Measurements from ENCODE around the gene C20orf96. TPM values are rescaled to one million over a fixed set of nuclear protein-coding genes. Genes with fewer than 3 reads are reported as not detected.

Gene C20orf96
- total and polyA plus RNA-seq, 2 donors: 1.2 to 4.3 TPM

DNA sequence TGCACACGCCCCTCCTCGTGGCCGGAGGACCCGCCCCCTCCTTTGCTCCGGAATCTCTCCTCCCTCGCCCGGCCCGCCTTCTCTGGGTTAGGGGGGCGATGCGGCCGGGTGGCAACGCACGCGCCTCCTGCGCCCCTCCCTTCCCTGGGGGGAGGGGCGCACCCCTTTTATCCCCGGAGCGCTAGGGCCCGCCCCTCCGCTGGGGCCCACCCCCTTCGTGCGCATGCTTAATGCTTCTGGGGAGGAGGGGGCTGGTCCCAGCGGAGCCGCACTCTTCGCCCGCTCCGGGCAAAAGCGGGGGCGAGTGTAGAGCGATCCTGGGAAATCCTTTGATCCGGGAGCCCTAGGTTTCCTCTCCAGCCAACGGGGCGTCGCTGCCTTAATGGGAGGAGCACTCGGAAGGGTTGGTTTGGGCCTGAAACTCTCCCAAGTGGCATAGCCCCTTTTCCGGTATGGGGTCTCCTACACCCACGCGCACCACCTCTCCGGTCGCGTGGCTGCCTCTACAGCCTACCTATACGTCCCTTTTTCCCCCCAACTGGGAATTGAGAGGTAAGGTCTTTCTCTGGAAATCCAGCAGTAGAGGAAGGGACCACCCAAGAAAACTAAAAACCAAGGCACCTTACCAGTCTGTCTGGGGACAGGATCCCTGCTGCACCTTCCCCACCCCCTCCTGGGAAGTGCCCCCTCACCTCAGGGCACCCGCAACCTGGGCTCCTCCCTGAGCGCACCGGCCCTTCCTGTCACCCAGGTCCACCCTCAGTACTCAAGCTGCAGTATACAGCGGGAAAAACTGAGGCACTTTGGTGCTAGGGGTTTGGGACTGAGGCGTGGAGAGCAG, 36.9 kb upstream of the C20orf96 start:
- H3K4me3 ChIP-seq (ENCODE audit: low read length in 2 of 2): peak overlapping the region; percentile 54 to 78
- H3K36me3 ChIP-seq (ENCODE audit: control insufficient read depth in 2 of 2, insufficient read depth in 2 of 2, low read length in 1 of 2): no peaks in the 10 kb centered on the region
- DNase-seq (ENCODE audit: low read depth in 6 of 9, low spot score in 9 of 9): peak in 8 of 9 donors; percentile 79 to 97 (median 92)
- no peaks in the 10 kb centered on the region for H3K9me3 ChIP-seq (ENCODE audit: control insufficient read depth in 2 of 2, insufficient read depth in 1 of 2, low read length in 1 of 2)
- H3K27me3 ChIP-seq (ENCODE audit: control insufficient read depth in 2 of 2, insufficient read depth in 1 of 2, low read length in 1 of 2): peaks cover 0 to 3% of the 10 kb centered on the region in 2 donors
- peak overlapping the region; percentile 39 to 61 for H3K27ac ChIP-seq (ENCODE audit: low read depth in 1 of 2, low read length in 1 of 2)
- peaks cover 9 to 44% of the 10 kb centered on the region in 2 donors for H3K4me1 ChIP-seq (ENCODE audit: control insufficient read depth in 2 of 2, insufficient read depth in 2 of 2, low read length in 2 of 2)
- 8% methylated on average over 47 of the region's 47 CpGs for WGBS

DNA sequence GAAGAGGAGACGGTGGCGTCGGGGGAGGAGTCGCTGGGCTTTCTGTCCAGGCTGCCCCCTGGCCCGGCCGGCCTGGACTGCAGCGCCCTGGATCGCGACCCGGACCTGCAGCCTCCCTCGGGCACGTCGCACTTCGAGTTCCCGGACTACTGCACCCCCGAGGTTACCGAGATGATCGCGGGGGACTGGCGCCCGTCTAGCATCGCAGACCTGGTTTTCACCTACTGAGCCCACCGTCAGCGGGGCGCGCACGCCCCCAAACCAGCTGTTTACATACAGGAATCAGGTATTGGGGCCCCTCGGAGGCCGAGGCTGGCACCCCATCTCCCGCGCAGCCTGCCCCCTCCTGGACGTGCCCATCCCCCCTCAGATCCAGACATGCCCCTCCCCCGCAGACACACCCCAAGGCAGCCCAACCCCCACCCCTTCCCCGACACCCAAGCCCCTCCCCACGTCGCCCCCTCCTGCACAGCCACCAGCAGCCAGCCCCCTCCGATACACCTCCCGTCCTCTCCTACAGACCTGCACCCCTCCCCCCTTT, 36.2 kb upstream of the C20orf96 start:
- DNase-seq (ENCODE audit: low read depth in 6 of 9, low spot score in 9 of 9): no peak
- Histone ChIP-seq H3K27ac (ENCODE audit: low read depth in 1 of 2, low read length in 1 of 2) (peak overlapping the region; percentile 84 to 96), H3K36me3 (ENCODE audit: control insufficient read depth in 2 of 2, insufficient read depth in 2 of 2, low read length in 1 of 2) (no peaks in the 10 kb centered on the region), H3K4me3 (ENCODE audit: low read length in 2 of 2) (peak overlapping the region; percentile 54 to 78), H3K27me3 (ENCODE audit: control insufficient read depth in 2 of 2, insufficient read depth in 1 of 2, low read length in 1 of 2) (peaks cover 0 to 3% of the 10 kb centered on the region in 2 donors), H3K4me1 (ENCODE audit: control insufficient read depth in 2 of 2, insufficient read depth in 2 of 2, low read length in 2 of 2) (peaks cover 9 to 44% of the 10 kb centered on the region in 2 donors), H3K9me3 (ENCODE audit: control insufficient read depth in 2 of 2, insufficient read depth in 1 of 2, low read length in 1 of 2) (no peaks in the 10 kb centered on the region)
- WGBS: 1% methylated on average over 38 of the region's 38 CpGs

DNA sequence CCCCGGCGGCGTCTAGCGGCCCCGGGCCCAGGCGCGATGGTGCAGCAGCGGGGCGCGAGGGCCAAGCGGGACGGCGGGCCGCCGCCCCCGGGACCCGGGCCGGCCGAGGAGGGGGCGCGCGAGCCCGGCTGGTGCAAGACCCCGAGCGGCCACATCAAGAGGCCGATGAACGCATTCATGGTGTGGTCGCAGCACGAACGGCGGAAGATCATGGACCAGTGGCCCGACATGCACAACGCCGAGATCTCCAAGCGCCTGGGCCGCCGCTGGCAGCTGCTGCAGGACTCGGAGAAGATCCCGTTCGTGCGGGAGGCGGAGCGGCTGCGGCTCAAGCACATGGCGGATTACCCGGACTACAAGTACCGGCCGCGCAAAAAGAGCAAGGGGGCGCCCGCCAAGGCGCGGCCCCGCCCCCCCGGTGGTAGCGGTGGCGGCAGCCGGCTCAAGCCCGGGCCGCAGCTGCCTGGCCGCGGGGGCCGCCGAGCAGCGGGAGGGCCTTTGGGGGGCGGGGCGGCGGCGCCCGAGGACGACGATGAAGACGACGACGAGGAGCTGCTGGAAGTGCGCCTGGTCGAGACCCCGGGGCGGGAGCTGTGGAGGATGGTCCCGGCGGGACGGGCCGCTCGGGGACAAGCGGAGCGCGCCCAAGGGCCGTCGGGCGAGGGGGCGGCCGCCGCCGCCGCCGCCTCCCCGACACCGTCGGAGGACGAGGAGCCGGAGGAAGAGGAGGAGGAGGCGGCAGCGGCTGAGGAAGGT, 35.5 kb upstream of the C20orf96 start:
- WGBS: under 1% methylated on average over 103 of the region's 103 CpGs
- H3K27ac ChIP-seq (ENCODE audit: low read depth in 1 of 2, low read length in 1 of 2): peak overlapping the region; percentile 84 to 96
- H3K4me1 ChIP-seq (ENCODE audit: control insufficient read depth in 2 of 2, insufficient read depth in 2 of 2, low read length in 2 of 2): peaks cover 9 to 44% of the 10 kb centered on the region in 2 donors
- H3K9me3 ChIP-seq (ENCODE audit: control insufficient read depth in 2 of 2, insufficient read depth in 1 of 2, low read length in 1 of 2): no peaks in the 10 kb centered on the region
- H3K27me3 ChIP-seq (ENCODE audit: control insufficient read depth in 2 of 2, insufficient read depth in 1 of 2, low read length in 1 of 2): peaks cover 0 to 3% of the 10 kb centered on the region in 2 donors
- H3K4me3 ChIP-seq (ENCODE audit: low read length in 2 of 2): peak overlapping the region; percentile 54 to 78
- no peaks in the 10 kb centered on the region for H3K36me3 ChIP-seq (ENCODE audit: control insufficient read depth in 2 of 2, insufficient read depth in 2 of 2, low read length in 1 of 2)
- DNase-seq (ENCODE audit: low read depth in 6 of 9, low spot score in 9 of 9): peak in 3 of 9 donors; percentile 38 to 66 (median 53)

DNA sequence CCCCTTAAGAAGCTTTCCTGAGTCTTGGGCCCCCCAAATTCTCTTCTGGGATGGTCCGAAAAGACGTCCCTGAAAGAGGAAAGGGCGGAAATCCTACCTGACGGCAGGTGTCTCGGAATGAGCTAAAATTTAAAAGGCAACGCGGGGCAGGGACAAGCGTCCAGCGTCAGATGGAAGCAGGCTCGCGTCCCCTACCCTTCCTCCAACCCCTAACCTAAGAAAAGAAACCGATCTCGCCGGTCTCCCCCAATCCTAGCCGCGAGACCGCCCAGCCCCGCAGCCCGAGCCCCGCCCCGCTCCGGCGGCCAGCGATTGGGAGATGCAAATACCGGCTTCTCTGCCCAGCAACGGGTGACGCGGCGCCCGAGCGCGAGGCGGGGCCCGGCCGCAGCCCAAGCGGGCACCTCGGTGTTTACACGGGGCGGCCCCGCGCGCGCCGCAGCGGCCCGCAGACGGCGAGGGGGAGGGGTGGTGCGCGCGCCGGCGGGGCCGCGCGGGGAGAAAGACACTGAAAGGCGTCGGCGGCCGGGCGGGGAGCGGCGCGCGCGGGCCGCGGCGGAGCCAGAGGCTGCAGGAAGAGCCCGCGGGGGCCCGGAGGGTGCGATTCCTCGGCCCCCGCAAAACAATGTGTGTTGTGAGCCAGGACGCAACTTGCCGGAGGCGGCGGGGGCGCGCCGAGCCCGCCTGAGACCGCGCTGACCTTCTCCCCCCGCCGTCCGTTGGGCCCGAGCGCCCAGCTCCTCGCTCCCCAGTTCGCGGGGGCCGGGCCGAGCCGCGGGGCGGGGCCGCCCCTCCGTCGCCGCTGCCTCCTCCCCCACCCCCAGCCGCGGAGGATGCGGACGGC, 34.7 kb upstream of the C20orf96 start, which contains the start of gene SOX12:
Gene SOX12, plus strand, starts transcription at position 508 of the 844 bp plus-strand sequence. CDS start 373 bp downstream, outside the sequence.
- no peaks in the 10 kb centered on the region for H3K9me3 ChIP-seq (ENCODE audit: control insufficient read depth in 2 of 2, insufficient read depth in 1 of 2, low read length in 1 of 2)
- H3K36me3 ChIP-seq (ENCODE audit: control insufficient read depth in 2 of 2, insufficient read depth in 2 of 2, low read length in 1 of 2): no peaks in the 10 kb centered on the region
- H3K4me1 ChIP-seq (ENCODE audit: control insufficient read depth in 2 of 2, insufficient read depth in 2 of 2, low read length in 2 of 2): peaks cover 7 to 42% of the 10 kb centered on the region in 2 donors
- peaks cover 0 to 3% of the 10 kb centered on the region in 2 donors for H3K27me3 ChIP-seq (ENCODE audit: control insufficient read depth in 2 of 2, insufficient read depth in 1 of 2, low read length in 1 of 2)
- peak in 8 of 9 donors; percentile 82 to 94 (median 91) for DNase-seq (ENCODE audit: low read depth in 6 of 9, low spot score in 9 of 9)
- under 1% methylated on average over 106 of the region's 106 CpGs for WGBS
- peak within 1 kb of the TSS; percentile 68 to 78 for H3K4me3 ChIP-seq (ENCODE audit: low read length in 2 of 2)
- peak within 1 kb of the TSS; percentile 93 to 96 for H3K27ac ChIP-seq (ENCODE audit: low read depth in 1 of 2, low read length in 1 of 2)

DNA sequence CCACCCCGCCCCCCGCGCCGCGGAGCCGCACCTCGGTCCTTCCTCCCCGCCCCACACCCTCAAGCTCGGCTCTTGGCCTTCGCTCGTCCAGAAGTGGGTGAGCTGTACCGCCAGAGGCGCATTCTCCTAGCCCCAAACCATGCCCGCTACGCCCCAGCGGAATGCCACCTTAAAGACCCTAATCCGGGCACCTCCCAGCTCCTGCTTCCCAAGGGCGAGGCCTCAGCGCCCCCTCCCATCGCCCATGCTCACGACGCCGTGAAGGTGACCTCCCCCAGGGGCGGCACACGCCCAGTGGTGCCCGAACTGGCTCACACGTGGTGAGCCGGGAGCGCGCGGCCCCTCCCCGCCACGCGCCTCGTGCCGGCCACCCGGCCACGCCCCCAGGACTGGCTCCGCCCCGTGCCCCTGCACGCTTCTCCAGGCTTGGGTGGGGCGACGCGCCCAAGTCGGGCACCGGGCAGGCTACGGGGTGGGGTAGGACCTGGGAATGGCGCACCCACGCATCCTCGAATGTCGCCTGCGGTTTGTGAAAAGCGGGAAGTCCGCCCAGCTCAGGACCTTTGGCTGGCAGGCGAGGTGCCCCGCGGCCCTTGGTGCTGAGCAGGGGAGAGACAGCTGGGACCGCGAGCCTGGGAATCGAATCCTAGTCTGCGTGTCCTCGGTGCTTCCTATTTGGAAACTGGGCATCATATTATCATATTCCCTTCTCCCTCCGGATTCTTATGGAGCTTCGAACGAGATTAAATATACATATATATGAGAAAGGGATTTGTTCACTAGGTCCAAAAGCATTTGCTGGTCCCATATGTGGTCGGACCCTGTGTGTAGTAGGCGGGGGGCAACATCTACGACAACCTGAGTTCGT, 33.9 kb upstream of the C20orf96 start:
- WGBS: under 1% methylated on average over 69 of the region's 69 CpGs
- DNase-seq (ENCODE audit: low read depth in 6 of 9, low spot score in 9 of 9): peak in 7 of 9 donors; percentile 71 to 92 (median 86)
- Histone ChIP-seq H3K27ac (ENCODE audit: low read depth in 1 of 2, low read length in 1 of 2) (peak overlapping the region; percentile 93 to 96), H3K27me3 (ENCODE audit: control insufficient read depth in 2 of 2, insufficient read depth in 1 of 2, low read length in 1 of 2) (peaks cover 0 to 3% of the 10 kb centered on the region in 2 donors), H3K4me3 (ENCODE audit: low read length in 2 of 2) (peak overlapping the region; percentile 68 to 78), H3K4me1 (ENCODE audit: control insufficient read depth in 2 of 2, insufficient read depth in 2 of 2, low read length in 2 of 2) (peaks cover 7 to 38% of the 10 kb centered on the region in 2 donors), H3K36me3 (ENCODE audit: control insufficient read depth in 2 of 2, insufficient read depth in 2 of 2, low read length in 1 of 2) (no peaks in the 10 kb centered on the region), H3K9me3 (ENCODE audit: control insufficient read depth in 2 of 2, insufficient read depth in 1 of 2, low read length in 1 of 2) (no peaks in the 10 kb centered on the region)

DNA sequence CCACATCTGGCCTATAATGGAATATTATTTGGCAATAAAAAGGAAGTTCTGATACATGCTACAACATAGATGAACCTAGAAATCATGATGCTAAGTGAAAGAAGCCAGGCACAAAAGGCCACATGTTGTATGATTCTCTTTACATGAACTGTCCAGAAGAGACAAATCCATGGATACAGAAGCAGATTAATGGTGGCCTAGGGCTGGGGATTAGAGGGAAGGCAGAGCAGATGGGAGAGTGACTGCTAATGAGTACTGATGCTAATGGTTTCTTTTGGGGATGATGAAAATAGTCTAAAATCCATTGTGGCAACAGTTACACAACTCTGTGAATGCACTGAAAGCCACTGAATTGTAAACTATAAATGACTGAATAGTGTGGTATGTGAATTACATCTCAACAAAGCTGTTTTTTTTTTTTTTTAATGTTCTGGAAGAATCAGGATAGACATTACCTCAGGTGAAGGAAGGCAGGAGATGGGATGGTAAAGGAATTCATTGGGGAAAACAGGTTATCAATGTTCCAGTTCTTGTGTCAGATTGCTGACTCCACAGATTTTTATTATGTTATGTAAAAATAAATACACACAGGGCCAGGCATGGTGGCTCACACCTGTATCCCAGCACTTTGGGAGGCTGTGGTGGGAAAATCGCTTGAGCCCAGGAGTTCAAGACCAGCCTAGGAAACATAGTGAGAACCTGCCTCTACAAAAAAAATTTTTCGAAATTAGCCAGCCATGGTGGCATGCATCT, 25.9 kb upstream of the C20orf96 start:
- 98% methylated on average over 2 of the region's 2 CpGs for WGBS
- H3K4me3 ChIP-seq (ENCODE audit: low read length in 2 of 2): no peak overlapping the region
- H3K4me1 ChIP-seq (ENCODE audit: control insufficient read depth in 2 of 2, insufficient read depth in 2 of 2, low read length in 2 of 2): no peaks in the 10 kb centered on the region
- no peaks in the 10 kb centered on the region for H3K36me3 ChIP-seq (ENCODE audit: control insufficient read depth in 2 of 2, insufficient read depth in 2 of 2, low read length in 1 of 2)
- no peaks in the 10 kb centered on the region for H3K9me3 ChIP-seq (ENCODE audit: control insufficient read depth in 2 of 2, insufficient read depth in 1 of 2, low read length in 1 of 2)
- no peak for DNase-seq (ENCODE audit: low read depth in 6 of 9, low spot score in 9 of 9)
- H3K27ac ChIP-seq (ENCODE audit: low read depth in 1 of 2, low read length in 1 of 2): no peak overlapping the region
- H3K27me3 ChIP-seq (ENCODE audit: control insufficient read depth in 2 of 2, insufficient read depth in 1 of 2, low read length in 1 of 2): no peaks in the 10 kb centered on the region

DNA sequence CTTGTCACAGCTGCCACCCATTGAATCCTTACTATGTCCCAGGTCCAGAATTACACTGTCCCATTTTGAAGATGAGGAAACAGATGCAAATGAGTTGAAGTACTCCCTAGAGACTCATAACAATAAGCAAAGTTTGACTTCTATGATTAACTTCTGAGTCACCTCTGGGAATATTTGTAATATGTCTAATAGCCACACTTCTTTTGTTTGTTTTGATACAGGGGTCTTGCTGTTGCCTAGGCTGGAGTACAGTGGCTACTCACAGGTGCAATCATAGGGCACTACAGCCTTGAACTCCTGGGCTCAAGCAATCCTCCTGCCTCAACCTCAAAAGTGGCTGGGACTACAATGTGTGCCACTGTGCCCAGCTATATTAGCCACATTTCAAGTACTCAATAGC, 23.4 kb upstream of the C20orf96 start:
- no peaks in the 10 kb centered on the region for H3K9me3 ChIP-seq (ENCODE audit: control insufficient read depth in 2 of 2, insufficient read depth in 1 of 2, low read length in 1 of 2)
- no peaks in the 10 kb centered on the region for H3K36me3 ChIP-seq (ENCODE audit: control insufficient read depth in 2 of 2, insufficient read depth in 2 of 2, low read length in 1 of 2)
- H3K4me3 ChIP-seq (ENCODE audit: low read length in 2 of 2): no peak overlapping the region
- H3K4me1 ChIP-seq (ENCODE audit: control insufficient read depth in 2 of 2, insufficient read depth in 2 of 2, low read length in 2 of 2): peaks cover 9 to 17% of the 10 kb centered on the region in 2 donors
- H3K27me3 ChIP-seq (ENCODE audit: control insufficient read depth in 2 of 2, insufficient read depth in 1 of 2, low read length in 1 of 2): no peaks in the 10 kb centered on the region
- no peak overlapping the region for H3K27ac ChIP-seq (ENCODE audit: low read depth in 1 of 2, low read length in 1 of 2)
- no peak for DNase-seq (ENCODE audit: low read depth in 6 of 9, low spot score in 9 of 9)
